Measurements from ENCODE around the gene AMER1.
A peak's percentile ranks its signal among the peaks of the same experiment; 100 is the strongest.

Gene AMER1

GRCh38 chrX:64204701-64205440, 637 bp downstream of the AMER1 start:
- no peak for DNase-seq (ENCODE audit: low read depth, low spot score)
- H3K36me3 ChIP-seq (ENCODE audit: insufficient read depth, insufficient read length, low read length): no peaks in the 10 kb centered on the region
- H3K9ac ChIP-seq (ENCODE audit: insufficient read length, low read depth): peak overlapping the region; percentile 87
- no peaks in the 10 kb centered on the region for H3K27me3 ChIP-seq (ENCODE audit: insufficient read depth, insufficient read length)
- H3K4me3 ChIP-seq (ENCODE audit: insufficient read length, low read depth): peak overlapping the region; percentile 74
- peaks cover 15% of the 10 kb centered on the region for H3K4me1 ChIP-seq (ENCODE audit: insufficient read depth, insufficient read length)
- no peak for TF ChIP-seq SUZ12 (IDR thresholded peaks at IDR 0.05; ENCODE audit: extremely low read depth, insufficient read depth, insufficient read length)
- TF ChIP-seq YY1 (IDR thresholded peaks at IDR 0.05; ENCODE audit: insufficient read depth, insufficient read length): no peak
- TF ChIP-seq ZNF274 (IDR thresholded peaks at IDR 0.05; ENCODE audit: low read depth, low read length): no peak
- no peaks in the 10 kb centered on the region for H3K9me3 ChIP-seq (ENCODE audit: insufficient read depth, low read length)

GRCh38 chrX:64204252-64204651, 1.3 kb downstream of the AMER1 start:
- H3K9ac ChIP-seq (ENCODE audit: insufficient read length, low read depth): peak overlapping the region; percentile 87
- no peaks in the 10 kb centered on the region for H3K9me3 ChIP-seq (ENCODE audit: insufficient read depth, low read length)
- H3K4me1 ChIP-seq (ENCODE audit: insufficient read depth, insufficient read length): peaks cover 15% of the 10 kb centered on the region
- H3K4me3 ChIP-seq (ENCODE audit: insufficient read length, low read depth): peak overlapping the region; percentile 74
- H3K27me3 ChIP-seq (ENCODE audit: insufficient read depth, insufficient read length): no peaks in the 10 kb centered on the region
- no peak for TF ChIP-seq SUZ12 (IDR thresholded peaks at IDR 0.05; ENCODE audit: extremely low read depth, insufficient read depth, insufficient read length)
- no peak for TF ChIP-seq ZNF274 (IDR thresholded peaks at IDR 0.05; ENCODE audit: low read depth, low read length)
- TF ChIP-seq YY1 (IDR thresholded peaks at IDR 0.05; ENCODE audit: insufficient read depth, insufficient read length): no peak
- DNase-seq (ENCODE audit: low read depth, low spot score): no peak
- H3K36me3 ChIP-seq (ENCODE audit: insufficient read depth, insufficient read length, low read length): no peaks in the 10 kb centered on the region

DNA sequence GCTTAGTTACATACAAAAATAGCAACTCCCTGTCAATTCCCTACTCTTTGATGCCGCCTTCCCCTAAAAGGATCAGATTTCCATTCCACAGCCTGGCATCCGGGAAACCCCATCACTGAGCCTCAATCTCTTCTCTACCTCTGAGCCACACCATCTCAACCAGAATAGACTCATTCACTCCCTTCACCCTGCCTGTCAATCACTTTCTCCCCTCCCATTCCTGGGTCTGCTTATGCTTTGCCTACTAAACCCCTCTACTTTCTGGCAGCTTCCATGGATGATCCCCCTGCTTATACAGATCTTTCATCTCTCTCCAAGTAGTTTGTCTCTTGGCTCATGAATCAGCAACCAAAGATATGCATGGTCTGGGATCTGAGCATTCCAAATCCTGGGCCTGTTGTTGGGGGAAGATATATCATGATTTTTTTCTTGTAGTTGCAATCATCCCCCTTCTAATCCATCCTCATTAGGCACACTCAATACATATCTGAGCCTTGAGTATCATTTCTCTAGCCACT, 2.6 kb downstream of the AMER1 start:
- TF ChIP-seq SUZ12 (IDR thresholded peaks at IDR 0.05; ENCODE audit: extremely low read depth, insufficient read depth, insufficient read length) (no peak), YY1 (IDR thresholded peaks at IDR 0.05; ENCODE audit: insufficient read depth, insufficient read length) (no peak), ZNF274 (IDR thresholded peaks at IDR 0.05; ENCODE audit: low read depth, low read length) (no peak)
- DNase-seq (ENCODE audit: low read depth, low spot score): no peak
- peaks cover 15% of the 10 kb centered on the region for H3K4me1 ChIP-seq (ENCODE audit: insufficient read depth, insufficient read length)
- H3K9me3 ChIP-seq (ENCODE audit: insufficient read depth, low read length): no peaks in the 10 kb centered on the region
- no peaks in the 10 kb centered on the region for H3K36me3 ChIP-seq (ENCODE audit: insufficient read depth, insufficient read length, low read length)
- H3K27me3 ChIP-seq (ENCODE audit: insufficient read depth, insufficient read length): no peaks in the 10 kb centered on the region
- no peak overlapping the region for H3K9ac ChIP-seq (ENCODE audit: insufficient read length, low read depth)
- H3K4me3 ChIP-seq (ENCODE audit: insufficient read length, low read depth): no peak overlapping the region

DNA sequence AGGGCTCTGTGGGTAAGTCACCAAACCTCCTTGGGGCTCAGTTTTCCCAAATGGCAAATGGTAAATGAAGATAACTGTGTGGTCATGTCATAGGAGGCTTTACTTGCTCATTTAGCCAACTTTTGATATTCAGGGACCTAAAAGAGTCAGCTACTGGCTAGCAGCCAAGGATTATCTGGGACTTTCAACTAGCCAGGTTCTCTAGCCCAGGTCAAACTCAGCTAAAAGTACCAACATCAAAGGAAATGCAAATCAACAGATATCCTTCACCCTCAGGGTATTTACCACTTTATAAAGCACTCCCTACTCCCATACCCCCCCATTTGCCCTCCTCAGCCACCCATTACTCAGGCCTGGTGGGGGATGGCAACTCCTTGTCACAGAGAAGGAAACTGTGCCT, 7.5 kb downstream of the AMER1 start:
- Histone ChIP-seq H3K9me3 (ENCODE audit: insufficient read depth, low read length) (no peaks in the 10 kb centered on the region), H3K4me1 (ENCODE audit: insufficient read depth, insufficient read length) (peaks cover 19% of the 10 kb centered on the region), H3K36me3 (ENCODE audit: insufficient read depth, insufficient read length, low read length) (peaks cover 5% of the 10 kb centered on the region), H3K27me3 (ENCODE audit: insufficient read depth, insufficient read length) (no peaks in the 10 kb centered on the region), H3K9ac (ENCODE audit: insufficient read length, low read depth) (no peak overlapping the region), H3K4me3 (ENCODE audit: insufficient read length, low read depth) (no peak overlapping the region)
- TF ChIP-seq ZNF274 (IDR thresholded peaks at IDR 0.05; ENCODE audit: low read depth, low read length) (no peak), YY1 (IDR thresholded peaks at IDR 0.05; ENCODE audit: insufficient read depth, insufficient read length) (no peak), SUZ12 (IDR thresholded peaks at IDR 0.05; ENCODE audit: extremely low read depth, insufficient read depth, insufficient read length) (no peak)
- DNase-seq (ENCODE audit: low read depth, low spot score): no peak

DNA sequence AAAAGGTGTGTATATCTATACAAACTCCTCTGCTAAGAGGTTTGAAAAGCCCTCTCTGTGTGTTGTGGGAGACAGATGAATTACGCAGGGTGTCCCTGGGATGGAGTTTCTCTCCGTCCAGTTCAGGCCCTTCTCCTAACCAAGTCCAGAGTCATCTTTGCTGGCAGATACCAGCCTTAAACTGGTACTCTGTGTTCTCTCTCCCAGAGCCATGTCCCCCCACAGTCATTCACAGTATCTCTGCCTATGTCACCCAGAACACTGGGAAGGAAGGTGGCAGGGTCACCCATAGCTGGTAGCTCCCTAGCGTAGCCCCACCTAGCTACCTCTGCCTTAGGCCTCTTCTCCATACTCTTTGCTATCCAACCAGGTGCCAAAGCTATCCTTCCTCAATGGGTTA, 8.9 kb downstream of the AMER1 start:
- no peak for DNase-seq (ENCODE audit: low read depth, low spot score)
- no peak overlapping the region for H3K4me3 ChIP-seq (ENCODE audit: insufficient read length, low read depth)
- no peak overlapping the region for H3K9ac ChIP-seq (ENCODE audit: insufficient read length, low read depth)
- no peak for TF ChIP-seq SUZ12 (IDR thresholded peaks at IDR 0.05; ENCODE audit: extremely low read depth, insufficient read depth, insufficient read length)
- no peaks in the 10 kb centered on the region for H3K27me3 ChIP-seq (ENCODE audit: insufficient read depth, insufficient read length)
- H3K4me1 ChIP-seq (ENCODE audit: insufficient read depth, insufficient read length): peaks cover 19% of the 10 kb centered on the region
- peaks cover 20% of the 10 kb centered on the region for H3K36me3 ChIP-seq (ENCODE audit: insufficient read depth, insufficient read length, low read length)
- no peaks in the 10 kb centered on the region for H3K9me3 ChIP-seq (ENCODE audit: insufficient read depth, low read length)

- Histone ChIP-seq H3K4me1 (ENCODE audit: insufficient read depth, insufficient read length) (peaks cover 19% of the 10 kb centered on the region), H3K27me3 (ENCODE audit: insufficient read depth, insufficient read length) (no peaks in the 10 kb centered on the region), H3K4me3 (ENCODE audit: insufficient read length, low read depth) (no peak overlapping the region), H3K9ac (ENCODE audit: insufficient read length, low read depth) (no peak overlapping the region), H3K36me3 (ENCODE audit: insufficient read depth, insufficient read length, low read length) (peaks cover 27% of the 10 kb centered on the region), H3K9me3 (ENCODE audit: insufficient read depth, low read length) (no peaks in the 10 kb centered on the region)
- peak; percentile 39 for DNase-seq (ENCODE audit: low read depth, low spot score)
- TF ChIP-seq YY1 (IDR thresholded peaks at IDR 0.05; ENCODE audit: insufficient read depth, insufficient read length) (no peak), SUZ12 (IDR thresholded peaks at IDR 0.05; ENCODE audit: extremely low read depth, insufficient read depth, insufficient read length) (no peak), ZNF274 (IDR thresholded peaks at IDR 0.05; ENCODE audit: low read depth, low read length) (no peak)
These were observed 9.6 kb downstream of the AMER1 start for GRCh38 chrX:64195862-64196261.

- DNase-seq (ENCODE audit: low read depth, low spot score): no peak
- Histone ChIP-seq H3K9me3 (ENCODE audit: insufficient read depth, low read length) (no peaks in the 10 kb centered on the region), H3K27me3 (ENCODE audit: insufficient read depth, insufficient read length) (no peaks in the 10 kb centered on the region), H3K4me1 (ENCODE audit: insufficient read depth, insufficient read length) (peaks cover 13% of the 10 kb centered on the region), H3K9ac (ENCODE audit: insufficient read length, low read depth) (no peak overlapping the region), H3K36me3 (ENCODE audit: insufficient read depth, insufficient read length, low read length) (peaks cover 46% of the 10 kb centered on the region), H3K4me3 (ENCODE audit: insufficient read length, low read depth) (no peak overlapping the region)
- TF ChIP-seq SUZ12 (IDR thresholded peaks at IDR 0.05; ENCODE audit: extremely low read depth, insufficient read depth, insufficient read length) (no peak), ZNF274 (IDR thresholded peaks at IDR 0.05; ENCODE audit: low read depth, low read length) (no peak)
These were observed 12.8 kb downstream of the AMER1 start for GRCh38 chrX:64192673-64193072.

Data from NT2/D1 (cell line).